Ectodermal cell (in vitro differentiated cells): Measurements from ENCODE around the gene UMAD1.

Experiments used
- H3K27ac ChIP-seq: 2 replicates; pipeline ENCODE4 v1.7.0; 2013; ENCODE audit warnings: mild to moderate bottlenecking, low read depth, low read length; ENCODE audit not compliant: insufficient read depth, poor library complexity, severe bottlenecking
- H3K27me3 ChIP-seq: 2 replicates; pipeline ENCODE4 v1.7.0; 2013; ENCODE audit warnings: mild to moderate bottlenecking, low read length; ENCODE audit not compliant: insufficient read depth, control insufficient read depth, poor library complexity, severe bottlenecking
- H3K36me3 ChIP-seq: one replicate; pipeline ENCODE4 v1.7.0; 2013; ENCODE audit warnings: low read length; ENCODE audit not compliant: control insufficient read depth, insufficient read depth
- H3K4me1 ChIP-seq: one replicate; pipeline ENCODE4 v1.7.0; 2013; ENCODE audit warnings: low read length; ENCODE audit not compliant: control insufficient read depth, insufficient read depth
- H3K4me3 ChIP-seq: 2 replicates; pipeline ENCODE4 v1.7.0; 2013; ENCODE audit warnings: low read depth, low read length, control low read depth; ENCODE audit not compliant: insufficient read depth
- H3K9me3 ChIP-seq: 2 replicates; pipeline ENCODE4 v1.7.0; 2013; ENCODE audit warnings: mild to moderate bottlenecking, low read length, moderate library complexity; ENCODE audit not compliant: control insufficient read depth
- WGBS, 2 experiments: methylation state at CpG; one replicate each; pipeline ENCODE4 v1.1.7; 2013; ENCODE audit warnings: missing lambda C conversion rate in 2 of 2; 5-methylcytosine and 5-hydroxymethylcytosine counted together

UMAD1 gene

GRCh38 chr7:7889791-7890568 is 249.4 kb downstream of the UMAD1 start:
- Histone ChIP-seq H3K27me3 (no peaks in the 10 kb centered on the region), H3K36me3 (no peaks in the 10 kb centered on the region), H3K4me3 (no peak overlapping the region), H3K27ac (no peak overlapping the region), H3K4me1 (no peaks in the 10 kb centered on the region), H3K9me3 (no peaks in the 10 kb centered on the region)
- WGBS, 2 experiments, result 91 to 92% methylated on average over 5 of the region's 5 CpGs

- H3K4me3 ChIP-seq, result no peak overlapping the region
- H3K36me3 ChIP-seq, result no peaks in the 10 kb centered on the region
- WGBS, 2 experiments, result 82 to 84% methylated on average over 5 to 7 of the region's 7 CpGs
- no peaks in the 10 kb centered on the region for H3K27me3 ChIP-seq
- H3K4me1 ChIP-seq, result no peaks in the 10 kb centered on the region
- no peak overlapping the region for H3K27ac ChIP-seq
- H3K9me3 ChIP-seq, result no peaks in the 10 kb centered on the region
Observed at GRCh38 chr7:7895004-7895650, 254.6 kb downstream of the UMAD1 start.

GRCh38 chr7:7895754-7896153 is 255.2 kb downstream of the UMAD1 start:
- no peaks in the 10 kb centered on the region for H3K9me3 ChIP-seq
- H3K4me1 ChIP-seq, result no peaks in the 10 kb centered on the region
- no peaks in the 10 kb centered on the region for H3K27me3 ChIP-seq
- WGBS, 2 experiments, result 87 to 88% methylated on average over 4 of the region's 4 CpGs
- H3K27ac ChIP-seq, result no peak overlapping the region
- H3K36me3 ChIP-seq, result no peaks in the 10 kb centered on the region
- H3K4me3 ChIP-seq, result no peak overlapping the region

GRCh38 chr7:7897509-7897908 is 257.0 kb downstream of the UMAD1 start:
- no peaks in the 10 kb centered on the region for H3K27me3 ChIP-seq
- no peaks in the 10 kb centered on the region for H3K9me3 ChIP-seq
- WGBS, 2 experiments, result 60% methylated on average over 1 of the region's 2 CpGs; no CpG with 5 or more reads in 1 of the 2 experiments
- H3K4me3 ChIP-seq, result no peak overlapping the region
- no peaks in the 10 kb centered on the region for H3K36me3 ChIP-seq
- no peak overlapping the region for H3K27ac ChIP-seq
- H3K4me1 ChIP-seq, result no peaks in the 10 kb centered on the region

- WGBS, 2 experiments, result 71 to 80% methylated on average over 2 to 4 of the region's 4 CpGs
- Histone ChIP-seq H3K4me3 (no peak overlapping the region), H3K27me3 (no peaks in the 10 kb centered on the region), H3K36me3 (no peaks in the 10 kb centered on the region), H3K9me3 (no peaks in the 10 kb centered on the region), H3K27ac (no peak overlapping the region), H3K4me1 (no peaks in the 10 kb centered on the region)
Observed at GRCh38 chr7:7897949-7898515, 257.5 kb downstream of the UMAD1 start.

GRCh38 chr7:7902845-7903244 is 262.3 kb downstream of the UMAD1 start:
- no peaks in the 10 kb centered on the region for H3K27me3 ChIP-seq
- no peaks in the 10 kb centered on the region for H3K4me1 ChIP-seq
- H3K27ac ChIP-seq, result no peak overlapping the region
- no peaks in the 10 kb centered on the region for H3K9me3 ChIP-seq
- WGBS, 2 experiments, result 96 to 97% methylated on average over 2 of the region's 2 CpGs
- H3K4me3 ChIP-seq, result no peak overlapping the region
- no peaks in the 10 kb centered on the region for H3K36me3 ChIP-seq

- H3K9me3 ChIP-seq, result no peaks in the 10 kb centered on the region
- no peaks in the 10 kb centered on the region for H3K4me1 ChIP-seq
- H3K27ac ChIP-seq, result no peak overlapping the region
- WGBS, 2 experiments, result 90 to 92% methylated on average over 1 of the region's 2 CpGs
- no peaks in the 10 kb centered on the region for H3K27me3 ChIP-seq
- H3K4me3 ChIP-seq, result no peak overlapping the region
- H3K36me3 ChIP-seq, result no peaks in the 10 kb centered on the region
Observed at GRCh38 chr7:7907306-7907705, 266.8 kb downstream of the UMAD1 start.

GRCh38 chr7:7908622-7909145 is 268.1 kb downstream of the UMAD1 start:
- Histone ChIP-seq H3K36me3 (no peaks in the 10 kb centered on the region), H3K27ac (no peak overlapping the region), H3K27me3 (no peaks in the 10 kb centered on the region), H3K4me3 (no peak overlapping the region), H3K4me1 (no peaks in the 10 kb centered on the region), H3K9me3 (no peaks in the 10 kb centered on the region)
- WGBS, 2 experiments, result 81 to 87% methylated on average over 3 of the region's 3 CpGs

GRCh38 chr7:7909376-7909775 is 268.8 kb downstream of the UMAD1 start:
- Histone ChIP-seq H3K27me3 (no peaks in the 10 kb centered on the region), H3K4me3 (no peak overlapping the region), H3K36me3 (no peaks in the 10 kb centered on the region), H3K9me3 (no peaks in the 10 kb centered on the region), H3K27ac (no peak overlapping the region), H3K4me1 (no peaks in the 10 kb centered on the region)
- WGBS, 2 experiments, result 95 to 97% methylated on average over 4 of the region's 4 CpGs

- Histone ChIP-seq H3K9me3 (no peaks in the 10 kb centered on the region), H3K27ac (no peak overlapping the region), H3K27me3 (no peaks in the 10 kb centered on the region), H3K4me1 (no peaks in the 10 kb centered on the region), H3K4me3 (no peak overlapping the region), H3K36me3 (no peaks in the 10 kb centered on the region)
- 69% methylated on average over 4 of the region's 4 CpGs for WGBS, 2 experiments
Observed at GRCh38 chr7:7911369-7912123, 271.0 kb downstream of the UMAD1 start.
